Stimulated activated CD4-positive, alpha-beta T cell treated with anti-CD3 and anti-CD28 coated beads, Interleukin-4, amount 100 ng/mL, for 24 hours (primary cell): ENCODE measurements around the gene EBF3.
"Not testable (repeated sequence)": the region's sequence is repeated elsewhere in the genome, so short reads cannot be mapped to it uniquely, and the experiment has no call there.

Source experiments
- DNase-seq: peaks from one replicate; pipeline ENCODE4 v3.0.0-alpha.2; 2020

EBF3 gene

DNA sequence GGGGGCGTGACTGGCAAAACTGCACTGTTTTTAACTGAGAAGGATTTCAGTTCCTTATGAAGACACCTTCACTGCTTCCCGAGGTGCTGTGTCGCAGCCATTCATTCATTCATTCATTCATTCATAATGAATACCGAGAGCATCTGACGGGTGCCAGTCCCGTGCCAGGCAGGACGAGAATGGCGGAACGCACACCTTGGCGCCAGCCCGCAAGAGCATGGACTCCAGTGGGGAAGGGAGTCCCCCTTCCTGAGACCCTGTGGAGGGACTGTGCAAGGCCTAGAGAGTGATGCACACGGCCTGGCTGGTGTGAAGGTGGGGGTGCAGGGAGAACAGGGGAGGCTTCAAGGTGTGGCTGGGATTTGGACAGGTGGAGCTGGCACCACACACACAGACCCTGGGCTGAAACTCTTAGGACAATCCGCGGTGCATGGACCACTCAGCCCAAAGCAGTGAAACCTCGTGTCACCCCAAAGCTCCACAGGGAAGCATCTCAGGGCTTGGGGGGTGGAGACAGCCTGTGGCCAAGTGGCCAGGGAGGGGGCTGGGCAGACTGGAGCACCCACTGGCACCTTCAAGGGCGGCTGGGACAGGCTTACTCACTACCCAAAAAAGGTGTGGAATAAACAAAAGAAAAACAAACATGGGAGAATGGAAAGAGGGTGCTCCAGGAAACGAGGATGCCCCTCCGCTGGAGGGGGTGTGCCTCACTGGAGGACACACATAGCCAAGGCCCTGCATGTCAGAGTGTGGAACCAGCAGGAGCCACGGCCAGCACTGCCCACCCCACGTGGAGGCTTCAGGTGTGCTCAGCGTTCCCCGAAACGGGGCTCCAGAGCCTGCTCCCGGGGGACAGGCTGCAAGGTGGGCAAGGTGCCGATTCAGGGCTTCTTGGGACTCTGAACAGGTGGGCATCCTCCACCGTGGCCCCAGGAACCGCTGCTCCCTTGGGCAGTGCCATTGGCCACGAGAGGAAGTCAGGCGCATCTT, 37.7 kb downstream of the EBF3 start:
- DNase-seq, result no peak

- no peak for DNase-seq
Measured at GRCh38 chr10:129924375-129925085, 39.5 kb downstream of the EBF3 start.

GRCh38 chr10:129922598-129923123, 41.4 kb downstream of the EBF3 start:
- DNase-seq, result no peak

DNA sequence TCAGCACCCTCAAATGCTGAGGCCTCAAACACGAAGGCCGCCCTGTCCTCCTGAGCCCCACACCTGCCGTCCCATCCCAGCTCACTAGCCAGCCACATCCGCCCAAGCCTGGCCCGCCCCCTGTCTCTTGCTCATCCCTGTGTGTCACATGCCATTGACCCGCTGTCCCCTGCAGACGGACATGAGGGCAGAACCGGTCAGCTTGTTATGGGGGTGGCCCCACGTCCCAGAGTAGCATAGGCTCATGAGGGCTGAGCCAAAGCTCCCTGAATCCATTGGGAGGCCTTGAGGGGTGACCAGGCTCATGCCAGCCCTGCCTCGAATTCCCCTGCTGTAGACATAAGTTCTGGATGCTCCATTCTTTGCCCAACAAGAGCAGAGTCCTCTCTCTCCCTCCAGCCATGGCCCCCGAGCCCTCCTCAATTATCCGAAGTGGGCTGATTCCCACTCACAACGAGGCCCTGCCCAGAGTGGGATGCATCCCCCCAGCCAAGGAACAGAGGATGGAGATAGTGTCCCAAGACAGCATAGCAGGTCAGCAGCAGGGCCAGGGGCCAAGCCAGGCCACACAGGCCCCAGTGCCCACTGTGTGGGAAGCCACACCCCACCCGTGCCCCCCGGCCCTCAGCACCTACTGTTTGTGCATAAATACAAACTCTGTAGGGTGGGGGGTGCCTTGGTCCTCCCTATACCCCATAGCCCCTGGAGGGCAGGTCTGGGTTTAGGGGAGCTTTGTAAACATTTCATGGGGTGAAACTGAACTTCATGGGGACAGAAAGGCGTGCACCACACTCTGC, 42.1 kb downstream of the EBF3 start:
- DNase-seq, result no peak

GRCh38 chr10:129921065-129921670, 42.9 kb downstream of the EBF3 start:
- no peak for DNase-seq

- DNase-seq, result not testable (repeated sequence)
Measured at GRCh38 chr10:129920187-129920586, 43.9 kb downstream of the EBF3 start.

DNA sequence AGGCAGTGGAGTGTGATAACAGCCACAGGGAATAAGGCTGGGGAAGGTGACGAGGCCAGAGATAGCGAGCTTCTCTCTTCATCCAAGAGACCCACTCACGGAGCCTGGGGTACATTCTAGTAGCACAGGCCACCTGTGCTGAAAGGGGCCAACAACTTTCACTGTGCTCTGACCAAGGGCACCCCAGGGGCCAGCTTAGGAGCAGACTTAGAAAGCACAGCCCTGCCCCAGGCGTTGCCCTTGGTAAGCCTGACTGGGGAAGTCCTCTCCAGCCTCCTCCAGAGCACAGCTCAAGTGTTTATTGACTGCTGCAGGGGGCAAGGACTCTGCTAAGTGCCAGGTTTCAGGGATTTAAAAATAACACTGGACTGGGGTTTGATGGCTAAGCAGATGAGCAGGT, 44.7 kb downstream of the EBF3 start:
- no peak for DNase-seq

- DNase-seq, result no peak
Measured at GRCh38 chr10:129918836-129919235, 45.2 kb downstream of the EBF3 start.

- no peak for DNase-seq
Measured at GRCh38 chr10:129918401-129918800, 45.7 kb downstream of the EBF3 start.

DNA sequence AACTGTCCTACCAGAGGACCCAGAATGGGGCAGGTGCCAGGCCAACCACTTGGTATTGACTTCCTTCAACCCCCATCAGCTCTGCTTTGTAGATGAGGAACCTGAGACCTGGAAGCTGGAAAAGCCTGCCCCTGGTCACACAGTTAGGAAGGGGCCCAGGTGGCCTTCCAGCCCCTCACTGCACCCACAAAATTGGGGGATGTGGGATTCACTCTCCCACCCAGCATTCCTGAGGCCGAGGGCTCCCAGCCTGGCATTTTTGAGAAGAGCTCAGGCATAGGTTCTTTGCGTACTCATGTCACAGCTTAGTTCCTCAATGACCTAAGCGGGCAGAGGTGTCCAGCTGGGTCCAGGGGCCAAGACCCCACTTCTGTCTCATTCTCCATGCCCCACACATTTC, 46.1 kb downstream of the EBF3 start:
- no peak for DNase-seq

- DNase-seq, result no peak
Measured at GRCh38 chr10:129916506-129916995, 47.5 kb downstream of the EBF3 start.

DNA sequence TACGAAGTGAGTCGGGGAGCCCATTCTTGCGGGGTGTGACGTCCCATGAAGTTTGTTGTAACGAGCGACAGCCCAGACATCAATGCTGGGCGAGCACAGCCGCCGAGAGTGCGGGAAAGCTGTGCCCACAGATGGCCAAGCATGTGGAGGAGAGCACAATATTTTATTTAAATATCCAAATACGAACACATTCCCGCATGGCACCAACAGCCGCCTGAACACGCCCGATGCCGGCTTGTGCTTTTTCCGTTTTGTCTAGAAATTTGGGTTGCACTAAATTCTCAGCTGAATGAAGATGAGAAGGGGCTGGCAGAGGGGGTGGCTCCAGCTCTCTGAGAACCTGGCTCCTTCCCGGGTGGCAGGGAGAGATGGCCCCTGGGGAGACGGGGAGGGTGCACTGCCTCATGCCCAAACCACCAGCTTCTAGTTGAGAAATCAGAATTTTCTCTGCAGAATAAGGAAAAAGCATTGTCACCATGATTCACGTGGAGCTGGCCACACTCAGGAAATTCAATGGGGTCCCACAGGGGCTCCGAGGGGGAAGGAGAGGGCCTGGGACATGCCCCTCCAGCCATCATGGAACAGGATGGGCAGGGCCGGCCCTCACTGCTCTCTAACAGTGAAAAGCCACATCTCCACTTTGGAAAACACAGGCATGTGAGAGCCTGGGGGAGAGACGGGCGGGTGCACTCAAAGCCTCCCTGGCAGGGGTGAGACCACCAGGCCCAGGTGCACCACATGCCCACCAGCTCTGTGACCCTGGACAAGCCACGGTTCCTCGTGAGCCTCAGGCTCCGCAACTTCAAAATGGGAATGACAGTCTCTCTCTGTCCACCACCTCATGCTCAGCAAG, 48.3 kb downstream of the EBF3 start:
- DNase-seq, result no peak

GRCh38 chr10:129914960-129915359, 49.1 kb downstream of the EBF3 start:
- DNase-seq, result no peak

DNA sequence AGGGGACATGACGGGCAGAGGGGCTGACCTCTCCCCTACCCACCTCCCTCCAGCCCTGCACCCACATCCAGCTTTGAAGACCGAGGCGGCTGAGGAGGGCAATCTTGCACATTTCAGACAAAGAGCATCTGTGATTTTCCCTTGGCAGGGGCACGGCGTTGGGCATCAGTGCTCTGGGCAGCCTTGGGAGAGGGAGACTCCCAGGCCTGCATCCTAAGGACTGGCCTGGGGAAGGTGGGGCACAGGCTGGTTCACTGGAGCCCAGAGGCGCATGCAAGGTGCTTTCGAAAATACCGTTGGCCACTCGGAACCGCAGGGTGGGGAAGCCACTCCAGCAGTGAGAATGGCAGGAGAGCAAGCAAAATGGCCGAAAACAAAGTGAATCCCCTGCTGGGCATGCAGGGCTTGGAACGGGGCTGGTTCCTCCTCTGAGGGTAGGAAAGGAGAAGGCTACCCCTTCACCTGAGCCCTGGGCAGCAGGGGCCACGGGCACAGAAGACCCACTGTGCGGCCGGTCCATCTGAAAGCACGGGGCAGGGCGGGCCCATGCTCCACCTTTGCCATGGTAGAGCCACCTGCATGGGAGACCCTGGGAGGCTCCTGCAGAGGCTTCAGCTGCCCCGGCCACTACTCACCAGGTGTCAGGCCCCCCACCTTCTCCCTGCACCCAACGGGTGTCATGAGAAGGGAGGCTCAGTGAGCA, 49.8 kb downstream of the EBF3 start:
- DNase-seq, result no peak

GRCh38 chr10:129912986-129913695, 50.9 kb downstream of the EBF3 start:
- DNase-seq, result no peak

- no peak for DNase-seq
Measured at GRCh38 chr10:129912166-129912917, 51.7 kb downstream of the EBF3 start.

- no peak for DNase-seq
Measured at GRCh38 chr10:129911451-129912165, 52.5 kb downstream of the EBF3 start.

- no peak for DNase-seq
Measured at GRCh38 chr10:129910861-129911260, 53.2 kb downstream of the EBF3 start.
